ENCODE data around the gene SAPCD2. TPM values are rescaled to one million over a fixed set of nuclear protein-coding genes. Genes with fewer than 3 reads are reported as not detected.

SAPCD2 gene
- total RNA-seq, 1 experiment from 2014 or later: 8.1 TPM

DNA sequence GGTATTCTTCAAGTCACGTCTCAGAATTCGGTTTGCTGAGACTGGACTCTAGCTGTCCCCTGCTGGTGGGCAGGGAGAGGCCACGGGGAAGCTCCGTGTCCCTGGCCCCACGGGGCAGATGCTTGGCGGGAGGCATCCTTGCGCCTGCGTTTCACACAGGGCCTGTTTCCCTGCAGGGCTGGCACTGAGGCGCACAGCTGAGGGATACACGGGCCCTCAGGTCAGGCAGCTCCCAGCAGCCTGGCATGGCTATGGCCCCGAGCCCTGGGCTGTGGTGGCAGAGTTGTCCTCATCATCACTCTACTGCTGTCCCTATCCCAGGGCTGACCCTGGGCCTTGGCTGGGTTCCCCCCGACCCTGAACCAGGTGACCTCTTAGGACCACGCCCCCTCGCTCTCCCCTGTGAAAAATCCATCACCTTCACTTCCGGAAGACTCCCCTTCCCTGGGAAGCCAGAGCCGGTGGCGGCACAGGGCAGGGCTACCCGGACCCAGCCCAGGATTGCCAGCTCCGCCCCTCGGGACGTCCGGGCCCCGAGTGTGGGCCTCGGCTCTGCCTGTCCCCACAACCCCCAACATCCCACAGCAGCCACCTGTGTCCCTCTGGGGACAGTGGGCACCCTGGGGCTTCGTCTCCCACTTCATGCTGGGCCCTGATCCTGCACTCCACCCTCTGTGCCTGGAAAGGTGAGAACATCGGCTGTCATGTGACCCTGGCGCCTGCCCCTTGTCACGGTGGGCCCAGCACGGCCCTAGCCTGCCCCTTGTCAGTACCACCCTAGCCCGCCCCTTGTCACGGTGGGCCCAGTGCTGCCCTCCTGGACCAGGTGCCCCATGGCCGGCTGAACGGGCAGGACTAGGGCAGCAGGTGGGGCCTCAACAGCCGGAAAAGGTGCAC is 39.1 kb upstream of the SAPCD2 start:
- DNase-seq (ENCODE audit: low read depth, low spot score): no peak

DNA sequence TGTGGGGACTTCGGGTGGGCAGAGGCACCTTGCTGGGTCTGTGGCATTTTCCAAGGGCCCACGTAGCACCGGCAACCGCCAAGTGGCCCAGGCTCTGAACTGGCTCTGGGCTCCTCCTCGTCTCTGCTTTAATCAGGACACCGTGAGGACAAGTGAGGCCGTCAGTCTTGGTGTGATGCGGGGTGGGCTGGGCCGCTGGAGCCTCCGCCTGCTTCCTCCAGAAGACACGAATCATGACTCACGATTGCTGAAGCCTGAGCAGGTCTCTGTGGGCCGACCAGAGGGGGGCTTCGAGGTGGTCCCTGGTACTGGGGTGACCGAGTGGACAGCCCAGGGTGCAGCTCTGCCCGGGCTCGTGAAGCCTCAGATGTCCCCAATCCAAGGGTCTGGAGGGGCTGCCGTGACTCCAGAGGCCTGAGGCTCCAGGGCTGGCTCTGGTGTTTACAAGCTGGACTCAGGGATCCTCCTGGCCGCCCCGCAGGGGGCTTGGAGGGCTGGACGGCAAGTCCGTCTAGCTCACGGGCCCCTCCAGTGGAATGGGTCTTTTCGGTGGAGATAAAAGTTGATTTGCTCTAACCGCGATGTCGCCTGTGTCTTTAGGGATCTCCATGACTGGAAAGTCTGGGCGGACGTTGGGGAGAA is 38.4 kb upstream of the SAPCD2 start:
- in situ Hi-C loops (cut with HindIII; ENCODE audit: low pct_unique_long_range_greater_than_20kb, low sequenced_read_pairs): no loop called here

More for the DNA sequence above, 39.1 kb upstream of the SAPCD2 start:
- in situ Hi-C loops (cut with HindIII; ENCODE audit: low pct_unique_long_range_greater_than_20kb, low sequenced_read_pairs): no loop called here

DNA sequence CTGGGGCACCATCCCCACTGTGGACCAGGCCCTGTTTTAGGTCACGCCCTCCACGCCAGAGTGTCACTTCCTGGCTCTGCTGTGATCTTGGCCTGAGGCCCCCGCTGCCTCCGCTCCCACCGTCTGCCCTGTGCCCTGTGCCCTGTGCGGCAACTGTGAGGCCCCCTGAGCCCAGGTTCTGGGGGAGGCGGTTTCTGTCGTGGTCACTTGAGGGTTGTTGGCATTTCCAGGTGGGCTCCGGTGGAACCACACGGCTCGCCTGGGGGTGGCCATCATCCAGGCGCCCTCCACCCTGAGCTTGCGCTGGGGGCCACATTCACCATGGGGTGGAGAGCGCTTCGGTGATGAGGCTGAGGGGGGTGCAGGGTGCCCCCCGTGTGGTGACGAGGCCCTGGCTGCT is 37.6 kb upstream of the SAPCD2 start:
- no peak for DNase-seq (ENCODE audit: low read depth, low spot score)
- in situ Hi-C loops (cut with HindIII; ENCODE audit: low pct_unique_long_range_greater_than_20kb, low sequenced_read_pairs): no loop called here

More for the DNA sequence above, 38.4 kb upstream of the SAPCD2 start:
- no peak for DNase-seq (ENCODE audit: low read depth, low spot score)

DNA sequence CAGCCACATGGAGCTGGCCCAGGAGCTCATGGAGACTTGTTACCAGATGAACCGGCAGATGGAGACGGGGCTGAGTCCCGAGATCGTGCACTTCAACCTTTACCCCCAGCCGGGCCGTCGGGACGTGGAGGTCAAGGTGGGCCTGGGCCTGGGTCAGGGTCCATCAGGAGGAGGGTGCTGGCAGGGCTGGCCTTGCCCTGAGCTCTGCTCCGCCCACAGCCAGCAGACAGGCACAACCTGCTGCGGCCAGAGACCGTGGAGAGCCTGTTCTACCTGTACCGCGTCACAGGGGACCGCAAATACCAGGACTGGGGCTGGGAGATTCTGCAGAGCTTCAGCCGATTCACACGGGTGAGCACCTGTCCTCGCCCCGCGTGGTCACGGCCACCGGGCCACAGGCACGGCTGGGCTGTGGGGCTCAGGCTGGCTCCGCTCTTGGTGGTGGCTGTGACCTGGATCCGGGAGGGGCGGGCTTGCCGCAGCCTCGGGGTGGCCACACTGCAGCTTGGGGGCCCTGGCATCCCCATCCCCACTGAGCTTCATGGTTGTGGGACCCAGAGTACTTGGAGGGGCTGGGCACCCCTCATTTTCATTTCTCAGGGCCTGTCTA is 37.1 kb upstream of the SAPCD2 start:
- DNase-seq (ENCODE audit: low read depth, low spot score): no peak
- in situ Hi-C loops (cut with HindIII; ENCODE audit: low pct_unique_long_range_greater_than_20kb, low sequenced_read_pairs): no loop called here

DNA sequence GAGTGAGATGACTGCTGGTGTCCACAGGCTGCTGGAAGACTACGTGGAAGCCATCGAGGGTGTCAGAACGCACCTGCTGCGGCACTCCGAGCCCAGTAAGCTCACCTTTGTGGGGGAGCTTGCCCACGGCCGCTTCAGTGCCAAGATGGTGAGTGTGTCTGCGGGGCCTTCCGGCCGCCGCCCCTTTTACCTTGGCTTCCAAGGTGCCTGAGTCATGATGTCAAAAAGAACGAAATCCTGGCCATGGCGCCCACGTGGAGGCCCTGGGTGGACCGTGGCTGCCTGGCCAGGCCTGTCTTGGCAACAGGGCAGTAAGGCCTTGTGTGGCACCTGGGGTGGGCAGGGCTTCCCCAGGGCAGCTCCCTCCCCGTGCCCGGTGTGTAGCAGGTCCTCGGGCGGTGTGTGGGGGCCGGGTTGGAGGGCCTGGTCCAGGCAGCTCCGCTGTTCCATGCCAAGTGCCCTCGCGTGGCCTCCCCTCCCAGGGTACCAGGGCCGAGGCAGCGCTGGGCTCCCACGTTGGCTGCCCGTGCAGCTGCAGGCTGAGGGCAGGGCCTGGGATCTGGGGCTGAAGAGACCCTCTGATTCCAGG is 36.4 kb upstream of the SAPCD2 start:
- in situ Hi-C loops (cut with HindIII; ENCODE audit: low pct_unique_long_range_greater_than_20kb, low sequenced_read_pairs): no loop called here
- DNase-seq (ENCODE audit: low read depth, low spot score): no peak

DNA sequence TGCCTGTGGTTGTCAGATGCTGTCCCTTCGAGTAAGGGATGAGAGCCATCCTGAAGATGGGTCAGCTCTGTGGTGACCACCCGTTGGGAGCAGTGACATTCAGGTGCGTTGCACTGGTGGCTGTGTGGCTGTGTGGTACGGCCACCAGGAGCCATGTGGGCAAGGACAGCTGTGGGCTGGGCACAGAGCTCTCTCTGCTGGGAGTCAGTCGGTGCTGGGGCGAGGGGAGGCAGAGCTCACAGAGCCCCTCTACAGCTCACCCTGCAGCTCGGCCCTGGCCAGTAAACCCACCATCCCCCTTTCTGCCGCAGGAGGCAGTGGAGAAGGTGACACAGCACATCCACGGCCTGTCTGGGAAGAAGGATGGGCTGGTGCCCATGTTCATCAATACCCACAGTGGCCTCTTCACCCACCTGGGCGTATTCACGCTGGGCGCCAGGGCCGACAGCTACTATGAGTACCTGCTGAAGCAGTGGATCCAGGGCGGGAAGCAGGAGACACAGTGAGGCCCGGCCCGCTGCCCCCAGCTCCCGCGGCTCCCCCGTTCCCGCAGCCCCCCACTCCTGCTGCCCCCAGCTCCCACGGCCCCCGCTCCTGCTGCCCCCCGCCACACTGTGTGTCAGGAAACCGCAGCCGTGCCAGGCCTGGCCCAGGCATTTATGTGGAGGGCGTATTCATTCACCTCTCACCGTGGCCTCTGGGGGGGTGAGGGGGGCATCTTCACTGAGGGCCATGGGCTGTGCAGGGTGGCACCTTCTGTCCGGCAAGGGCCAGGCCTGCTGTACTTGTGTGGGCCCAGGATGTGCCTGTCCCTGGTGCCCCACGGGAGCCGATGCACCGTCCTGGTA is 35.7 kb upstream of the SAPCD2 start:
- in situ Hi-C loops (cut with HindIII; ENCODE audit: low pct_unique_long_range_greater_than_20kb, low sequenced_read_pairs): no loop called here
- DNase-seq (ENCODE audit: low read depth, low spot score): no peak

DNA sequence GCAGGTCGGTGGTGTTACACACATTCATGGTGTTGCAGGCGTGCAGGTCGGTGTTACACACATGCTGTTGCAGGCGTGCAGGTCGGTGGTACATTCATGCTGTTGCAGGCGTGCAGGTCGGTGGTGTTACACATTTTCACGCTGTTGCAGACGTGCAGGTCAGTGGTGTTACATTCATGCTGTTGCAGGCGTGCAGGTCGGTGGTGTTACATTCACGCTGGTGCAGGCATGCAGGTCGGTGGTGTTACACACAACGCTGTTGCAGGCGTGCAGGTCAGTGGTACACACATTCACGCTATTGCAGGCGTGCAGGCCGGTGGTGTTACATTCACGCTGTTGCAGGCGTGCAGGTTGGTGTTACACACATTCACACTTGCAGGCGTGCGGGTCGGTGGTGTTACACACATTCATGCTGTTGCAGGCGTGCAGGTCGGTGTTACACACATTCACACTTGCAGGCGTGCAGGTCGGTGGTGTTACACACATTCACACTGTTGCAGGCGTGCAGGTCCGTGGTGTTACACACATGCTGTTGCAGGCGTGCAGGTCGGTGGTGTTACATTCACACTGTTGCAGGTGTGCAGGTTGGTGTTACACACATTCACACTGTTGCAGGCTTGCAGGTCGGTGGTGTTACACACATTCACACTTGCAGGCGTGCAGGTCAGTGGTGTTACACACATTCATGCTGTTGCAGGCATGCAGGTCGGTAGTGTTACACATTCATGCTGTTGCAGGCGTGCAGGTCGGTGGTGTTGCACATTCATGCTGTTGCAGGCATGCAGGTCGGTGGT is 33.0 kb upstream of the SAPCD2 start:
- DNase-seq (ENCODE audit: low read depth, low spot score): no peak
- in situ Hi-C loops (cut with HindIII; ENCODE audit: low pct_unique_long_range_greater_than_20kb, low sequenced_read_pairs): no loop called here

DNA sequence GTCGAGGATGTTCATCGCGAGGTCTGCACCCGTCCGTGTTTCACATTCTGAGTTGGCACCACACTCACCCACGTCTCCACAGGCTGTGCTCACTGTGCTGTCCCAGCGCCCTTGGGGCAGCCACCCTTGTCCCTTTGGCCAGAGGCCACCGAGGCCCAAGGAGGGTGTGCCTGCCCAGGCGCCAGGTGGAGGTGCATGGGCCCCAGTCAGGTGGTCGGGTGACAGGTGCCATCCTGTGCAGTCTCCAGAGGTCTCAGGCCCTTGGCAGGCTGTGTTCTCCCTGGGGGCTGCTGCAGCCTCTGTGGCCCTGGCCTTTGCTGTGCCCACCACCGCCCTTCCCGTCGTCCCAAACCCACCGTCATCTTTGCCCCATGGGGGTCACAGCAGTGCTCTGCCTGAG is 28.9 kb upstream of the SAPCD2 start:
- no peak for DNase-seq (ENCODE audit: low read depth, low spot score)
- in situ Hi-C loops (cut with HindIII; ENCODE audit: low pct_unique_long_range_greater_than_20kb, low sequenced_read_pairs): no loop called here

DNA sequence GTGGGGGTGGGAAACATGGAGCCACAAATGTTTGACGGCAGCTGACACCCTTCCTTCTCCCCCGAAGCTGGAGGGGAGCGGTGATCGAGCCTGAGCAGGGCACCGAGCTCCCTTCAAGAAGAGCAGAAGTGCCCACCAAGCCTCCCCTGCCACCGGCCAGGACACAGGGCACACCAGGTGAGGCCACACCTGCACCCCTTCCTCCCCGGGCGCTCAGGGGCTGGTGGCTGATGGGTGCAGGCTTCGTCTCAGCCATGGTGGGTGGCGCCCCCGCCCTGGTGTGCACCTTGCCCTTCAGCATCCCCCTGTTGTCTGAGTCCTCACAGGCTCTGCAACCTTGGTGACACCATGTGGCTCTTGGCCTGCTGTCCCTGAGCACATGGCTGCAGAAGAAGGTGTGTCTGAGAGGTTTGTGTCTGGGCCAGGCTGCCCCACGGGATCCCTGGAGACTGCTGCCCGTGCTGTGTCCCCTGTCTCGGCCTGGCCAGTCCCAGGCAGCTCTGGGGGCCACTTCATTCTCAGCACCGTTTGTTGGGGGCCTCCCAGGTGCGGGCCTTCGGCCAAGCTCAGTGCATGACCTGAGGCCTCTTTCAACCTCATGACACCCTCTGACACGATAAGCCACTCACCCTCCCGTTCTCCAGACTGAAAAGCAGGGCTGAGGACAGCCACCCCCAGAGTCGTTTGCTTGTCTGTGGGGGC is 27.6 kb upstream of the SAPCD2 start:
- DNase-seq (ENCODE audit: low read depth, low spot score): no peak
- in situ Hi-C loops (cut with HindIII; ENCODE audit: low pct_unique_long_range_greater_than_20kb, low sequenced_read_pairs): no loop called here

DNA sequence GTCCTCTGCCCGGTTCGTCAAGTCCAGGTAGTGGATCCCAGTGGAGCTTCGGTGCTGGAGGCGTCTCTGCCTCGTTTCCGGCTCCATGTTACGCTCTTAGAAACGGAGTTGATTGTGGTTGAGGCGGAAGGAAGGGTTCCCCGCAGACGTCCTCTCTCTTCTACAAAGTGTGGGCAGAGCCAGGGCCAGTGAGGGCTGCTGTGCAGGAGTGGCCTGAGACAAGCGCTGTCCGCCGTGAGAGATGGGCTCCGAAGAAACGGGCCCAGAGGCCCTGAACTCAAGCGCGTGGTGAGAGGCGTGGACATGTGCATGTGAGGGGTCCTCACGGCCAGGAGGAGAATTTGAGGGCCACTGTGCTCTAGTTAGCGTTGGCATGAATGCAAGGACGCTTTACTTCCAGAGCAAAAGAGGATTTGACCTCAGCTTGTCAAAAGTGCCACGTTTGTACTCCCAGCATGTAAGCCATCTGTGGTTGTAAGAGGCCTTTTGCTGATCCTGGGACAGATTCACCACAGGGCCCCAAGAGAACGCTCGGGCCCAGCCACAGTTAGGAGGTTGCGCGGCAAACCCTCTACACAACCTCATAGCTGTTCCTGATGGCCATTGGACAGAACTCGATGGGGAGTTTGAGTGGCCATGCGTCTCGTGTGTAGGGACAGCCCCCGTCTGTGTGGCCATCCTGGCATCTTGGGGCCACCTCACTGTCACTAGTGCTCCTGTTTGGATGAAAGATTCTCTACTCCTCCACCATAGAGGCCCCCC is 26.6 kb upstream of the SAPCD2 start:
- in situ Hi-C loops (cut with HindIII; ENCODE audit: low pct_unique_long_range_greater_than_20kb, low sequenced_read_pairs): no loop called here
- no peak for DNase-seq (ENCODE audit: low read depth, low spot score)

DNA sequence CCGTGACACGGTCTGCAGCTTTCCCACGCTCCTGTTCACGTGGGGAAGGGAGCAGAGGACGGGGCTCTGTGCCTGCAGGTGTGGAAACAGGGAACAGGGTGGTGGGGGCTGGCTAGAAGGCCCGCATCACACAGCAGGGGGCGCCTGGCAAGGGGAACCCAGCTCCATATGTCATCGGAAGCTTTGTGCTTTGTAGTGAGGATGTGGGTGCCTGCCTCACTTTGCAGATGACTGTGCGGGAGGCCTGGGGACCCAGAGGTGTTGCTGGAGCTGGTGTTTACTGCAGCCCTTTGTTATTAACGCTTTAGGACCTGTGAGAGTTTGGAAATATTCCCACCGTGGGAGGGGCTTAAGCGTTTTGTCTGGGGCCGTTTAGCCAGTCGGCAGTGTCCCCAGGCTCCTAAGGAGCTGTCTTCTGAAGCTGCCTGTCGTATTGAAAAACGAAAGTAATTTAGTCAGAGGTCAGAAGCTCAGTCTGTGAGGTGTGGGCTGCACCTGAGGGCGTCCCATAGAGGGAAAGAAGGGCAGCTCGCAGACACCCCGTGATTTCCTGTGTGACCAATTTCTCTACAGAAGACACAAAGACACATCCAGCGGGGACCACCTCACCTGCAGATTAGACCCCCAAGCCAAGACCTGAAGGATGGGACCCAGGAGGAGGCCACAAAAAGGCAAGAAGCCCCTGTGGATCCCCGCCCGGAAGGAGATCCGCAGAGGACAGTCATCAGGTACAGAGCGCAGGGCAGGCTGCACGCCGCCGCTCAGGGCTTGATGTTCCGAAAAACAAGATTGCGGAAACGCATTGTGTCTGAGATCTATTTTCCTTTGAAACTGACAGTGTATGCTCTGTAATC is 25.5 kb upstream of the SAPCD2 start:
- DNase-seq (ENCODE audit: low read depth, low spot score): no peak
- in situ Hi-C loops (cut with HindIII; ENCODE audit: low pct_unique_long_range_greater_than_20kb, low sequenced_read_pairs): no loop called here

DNA sequence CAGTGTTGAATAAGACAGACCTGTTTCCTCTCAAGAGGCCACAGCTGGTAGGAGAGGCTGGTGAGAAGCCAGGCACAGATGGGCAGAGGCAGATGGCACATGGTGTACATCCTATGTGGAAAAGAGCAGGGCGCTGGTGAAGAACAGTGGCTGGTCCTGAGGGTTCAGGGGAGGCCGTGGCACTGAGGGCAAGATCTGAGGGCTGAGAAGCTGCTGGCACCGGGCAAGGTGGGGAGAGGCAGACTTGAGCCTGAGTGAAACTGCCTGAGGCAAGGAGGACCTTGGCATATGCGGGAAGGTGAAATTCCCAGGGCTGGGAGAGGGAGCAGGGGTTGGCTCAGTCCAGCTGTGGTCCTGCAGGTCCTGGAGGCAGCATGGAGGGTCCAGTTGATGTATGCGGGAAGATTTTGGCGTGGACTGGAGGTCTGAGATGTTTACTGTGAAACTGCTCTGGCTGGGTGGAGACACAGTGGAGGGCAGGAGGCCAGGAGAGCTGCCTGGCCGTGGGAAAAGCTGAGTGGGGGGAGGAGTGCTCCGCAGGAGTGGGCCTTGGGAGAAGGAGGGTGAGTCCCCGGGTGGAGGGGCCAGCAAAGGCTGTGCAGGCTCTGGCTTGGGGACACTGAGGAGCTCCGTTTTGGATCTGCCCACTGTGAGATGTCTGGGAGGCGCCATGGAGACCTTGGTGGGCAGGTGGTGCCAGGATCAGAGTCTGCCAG is 19.0 kb upstream of the SAPCD2 start:
- in situ Hi-C loops (cut with HindIII; ENCODE audit: low pct_unique_long_range_greater_than_20kb, low sequenced_read_pairs): no loop called here

DNA sequence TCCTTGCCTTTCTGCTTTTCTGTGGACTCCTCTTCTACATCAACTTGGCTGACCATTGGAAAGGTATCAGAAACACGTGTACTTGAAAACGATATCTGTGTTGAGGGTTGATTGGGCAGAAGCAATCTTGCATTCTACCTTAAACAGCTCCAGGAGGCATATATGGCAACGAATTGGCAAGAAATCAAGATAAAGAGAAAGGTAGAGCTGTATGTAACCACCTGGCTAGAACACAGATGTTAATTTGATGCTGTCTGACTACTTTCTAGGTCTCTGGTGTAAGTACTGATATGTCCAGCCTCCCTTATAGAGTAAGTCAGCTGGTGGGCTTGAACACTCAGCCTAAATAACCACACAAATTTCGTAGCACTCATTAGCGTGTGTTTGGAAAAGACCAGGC is 17.8 kb upstream of the SAPCD2 start:
- in situ Hi-C loops (cut with HindIII; ENCODE audit: low pct_unique_long_range_greater_than_20kb, low sequenced_read_pairs): no loop called here
- DNase-seq (ENCODE audit: low read depth, low spot score): no peak

More for the DNA sequence above, 19.0 kb upstream of the SAPCD2 start:
- no peak for DNase-seq (ENCODE audit: low read depth, low spot score)

DNA sequence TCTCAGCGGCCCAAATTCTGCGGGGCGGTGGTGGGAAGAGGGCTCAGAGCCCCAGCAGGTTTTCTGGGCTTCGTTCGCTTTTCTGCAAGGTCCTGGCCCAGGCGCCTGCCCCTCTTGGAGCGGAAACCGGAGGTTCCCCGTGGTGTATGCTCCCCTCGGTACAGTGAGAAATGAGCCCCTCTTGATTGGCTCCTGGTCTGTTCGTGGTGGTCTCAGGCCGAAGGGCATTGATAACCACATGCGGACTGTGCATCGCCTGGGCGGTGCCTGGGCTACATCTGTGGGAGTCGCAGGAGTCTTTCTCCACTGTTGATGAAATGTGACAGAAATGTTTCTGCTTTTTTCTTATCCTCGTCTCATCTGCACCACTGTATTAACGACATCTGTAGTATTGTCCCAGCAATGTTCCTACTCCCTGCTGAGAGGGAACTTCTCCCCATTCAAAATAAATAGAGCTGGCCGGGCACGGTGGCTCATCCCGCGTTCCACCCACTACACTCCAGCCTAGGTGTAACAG is 17.1 kb upstream of the SAPCD2 start:
- DNase-seq (ENCODE audit: low read depth, low spot score): no peak
- in situ Hi-C loops (cut with HindIII; ENCODE audit: low pct_unique_long_range_greater_than_20kb, low sequenced_read_pairs): no loop called here

Measured in SK-MEL-5 (cell line).